IMR-90 (cell line): Measurements from ENCODE around the gene SLC7A6. TPM values are rescaled to one million over a fixed set of nuclear protein-coding genes. Genes with fewer than 3 reads are reported as not detected.

Experiments
- ATAC-seq: fragments of 200-7000 bp; cut with Tn5 transposase; 2 replicates; pipeline ENCODE4 v1.9.1; 2020; ENCODE audit warnings: low read depth, mild to moderate bottlenecking, moderate library complexity
- BruUV-seq: library from RNA; stranded (reverse); fragments of 400-500 nt; replicated peaks from 2 replicates; lab custom pipeline; 2021; lab: Mats Ljungman, UMichigan
- CTCF ChIA-PET: fragments of 300-600 bp; formaldehyde crosslinking; extraction: SDS; loops from one replicate; lab custom pipeline; 2021; ENCODE audit warnings: antibody characterized with exemption; lab: Yijun Ruan, JAX
- POLR2A ChIA-PET: fragments of 300-600 bp; sonication (Branson Sonifier 250); formaldehyde crosslinking; loops from one replicate; lab custom pipeline; 2022; ENCODE audit warnings: antibody characterized with exemption; ENCODE audit not compliant: unreplicated experiment; lab: Charles Lee
- DNase-seq: peaks from one replicate; pipeline ENCODE4 v3.0.0; 2013
- H2AFZ ChIP-seq: replicated peaks from 2 replicates; pipeline ENCODE3; 2013; ENCODE audit warnings: low read length, mild to moderate bottlenecking; ENCODE audit not compliant: poor library complexity
- H2AK5ac ChIP-seq: 2 replicates; pipeline ENCODE4 v1.6.1; 2013; ENCODE audit warnings: low read depth, low read length, inconsistent platforms
- H2AK9ac ChIP-seq: replicated peaks from 2 replicates; pipeline ENCODE3; 2013; ENCODE audit warnings: mild to moderate bottlenecking, low read depth, low read length, moderate library complexity; ENCODE audit not compliant: poor library complexity
- H2BK120ac ChIP-seq: 2 replicates; pipeline ENCODE4 v1.6.1; 2013; ENCODE audit warnings: low read depth, low read length, inconsistent platforms
- H2BK15ac ChIP-seq: 3 replicates; pipeline ENCODE4 v1.6.1; 2013; ENCODE audit warnings: low read depth, low read length, inconsistent platforms
- H2BK20ac ChIP-seq: 2 replicates; pipeline ENCODE4 v1.6.1; 2013; ENCODE audit warnings: low read depth, mild to moderate bottlenecking, inconsistent platforms, low read length, moderate library complexity
- H2BK5ac ChIP-seq: 2 replicates; pipeline ENCODE4 v1.6.1; 2013; ENCODE audit warnings: mild to moderate bottlenecking, low read depth, low read length, inconsistent platforms; ENCODE audit not compliant: poor library complexity, severe bottlenecking
- H3K14ac ChIP-seq: replicated peaks from 2 replicates; pipeline ENCODE4 v1.6.1; 2013; ENCODE audit warnings: low read depth, low read length, inconsistent platforms
- H3K18ac ChIP-seq: 2 replicates; pipeline ENCODE4 v1.6.1; 2013; ENCODE audit warnings: low read depth, low read length, control low read depth
- H3K23ac ChIP-seq: 2 replicates; pipeline ENCODE4 v1.6.1; 2013; ENCODE audit warnings: low read depth, low read length, inconsistent platforms
- H3K27ac ChIP-seq: 2 replicates; pipeline ENCODE4 v1.5.1; 2013; ENCODE audit warnings: mild to moderate bottlenecking, control low read depth, low read length; ENCODE audit not compliant: insufficient read depth
- H3K27me3 ChIP-seq: 2 replicates; pipeline ENCODE4 v1.6.1; 2013; ENCODE audit warnings: low read length; ENCODE audit not compliant: control insufficient read depth, insufficient read depth
- H3K36me3 ChIP-seq: 2 replicates; pipeline ENCODE4 v1.6.1; 2013; ENCODE audit warnings: low read length, mixed read lengths; ENCODE audit not compliant: control insufficient read depth, insufficient read depth
- H3K4ac ChIP-seq: 2 replicates; pipeline ENCODE4 v1.6.1; 2013; ENCODE audit warnings: low read depth, low read length, inconsistent platforms
- H3K4me1 ChIP-seq: 2 replicates; pipeline ENCODE4 v1.6.1; 2013; ENCODE audit warnings: low read length, mixed read lengths; ENCODE audit not compliant: control insufficient read depth, insufficient read depth
- H3K4me2 ChIP-seq: 2 replicates; pipeline ENCODE4 v1.6.1; 2013; ENCODE audit warnings: low read depth, mild to moderate bottlenecking, control low read depth, low read length, moderate library complexity
- H3K4me3 ChIP-seq: 2 replicates; pipeline ENCODE4 v1.5.1; 2013; ENCODE audit warnings: low read depth, mild to moderate bottlenecking, control low read depth, low read length, moderate library complexity; ENCODE audit not compliant: insufficient read depth
- H3K56ac ChIP-seq: 2 replicates; pipeline ENCODE4 v1.6.1; 2013; ENCODE audit warnings: low read length, inconsistent platforms; ENCODE audit not compliant: insufficient read depth; ENCODE audit errors: extremely low read depth
- H3K79me1 ChIP-seq, 2 experiments: 2 replicates each; pipeline ENCODE4 v1.6.1; 2013; ENCODE audit warnings: low read length in 2 of 2, inconsistent platforms in 1 of 2, low read depth in 1 of 2
- H3K9ac ChIP-seq: 2 replicates; pipeline ENCODE4 v1.6.1; 2013; ENCODE audit warnings: low read depth, low read length, control low read depth
- H3K9me1 ChIP-seq: 2 replicates; pipeline ENCODE4 v1.6.1; 2013; ENCODE audit warnings: low read length, inconsistent platforms; ENCODE audit not compliant: insufficient read depth
- H3K9me3 ChIP-seq: 2 replicates; pipeline ENCODE4 v1.6.1; 2013; ENCODE audit warnings: low read length; ENCODE audit not compliant: control insufficient read depth, insufficient read depth
- H4K20me1 ChIP-seq: 2 replicates; pipeline ENCODE4 v1.6.1; 2013; ENCODE audit warnings: low read length, inconsistent platforms; ENCODE audit not compliant: insufficient read depth
- H4K5ac ChIP-seq: 2 replicates; pipeline ENCODE4 v1.6.1; 2013; ENCODE audit warnings: mild to moderate bottlenecking, low read depth, low read length, control low read depth
- H4K8ac ChIP-seq, 2 experiments: 2 replicates each; pipeline ENCODE4 v1.6.1; 2013; ENCODE audit warnings: low read depth in 2 of 2, low read length in 2 of 2, control low read depth in 1 of 2, inconsistent platforms in 1 of 2
- H4K91ac ChIP-seq: 2 replicates; pipeline ENCODE4 v1.6.1; 2013; ENCODE audit warnings: low read depth, low read length, inconsistent platforms; ENCODE audit not compliant: insufficient read depth
- CEBPB ChIP-seq: IDR thresholded peaks from 2 replicates; pipeline ENCODE4 v1.6.1; 2012; ENCODE audit warnings: low read depth, low read length, improper control_type of control experiment
- MXI1 ChIP-seq: IDR thresholded peaks from 2 replicates; pipeline ENCODE4 v1.6.1; 2012; ENCODE audit warnings: low read depth, mild to moderate bottlenecking, low read length, moderate library complexity, borderline replicate concordance
- POLR2A ChIP-seq: IDR thresholded peaks from 2 replicates; pipeline ENCODE4 v1.6.1; 2012; ENCODE audit warnings: mild to moderate bottlenecking, low read depth, low read length
- RAD21 ChIP-seq: IDR thresholded peaks from 2 replicates; pipeline ENCODE4 v1.6.1; 2012; ENCODE audit warnings: low read length, improper control_type of control experiment
- RFX5 ChIP-seq: IDR thresholded peaks from 2 replicates; pipeline ENCODE4 v1.8.0; 2012; ENCODE audit warnings: low read depth, mild to moderate bottlenecking, low read length, moderate library complexity
- WGBS, 2 experiments: methylation state at CpG; one replicate each; pipeline versions ENCODE4 v1.1.5 to v1.1.7; 2013; ENCODE audit warnings: missing lambda C conversion rate in 2 of 2; ENCODE audit not compliant: insufficient read length in 1 of 2; ENCODE audit errors: extremely low coverage in 2 of 2; 5-methylcytosine and 5-hydroxymethylcytosine counted together
- dilution Hi-C: fragments of 300-500 bp; cut with HindIII; formaldehyde crosslinking; loops from one replicate; pipeline ENCODE4 v1.14.3; 2018; ENCODE audit warnings: low sequenced_read_pairs; ENCODE audit not compliant: unreplicated experiment
- in situ Hi-C: fragments of 300-500 bp; cut with MboI; formaldehyde crosslinking; loops from 3 replicates; pipeline ENCODE4 v1.14.3; 2019; ENCODE audit warnings: low sequenced_read_pairs, inconsistent platforms, mixed read lengths
- intact Hi-C: fragments of 100-400 bp; cut with micrococcal nuclease; formaldehyde crosslinking; loops from 2 replicates; pipeline ENCODE4 v1.10.0; 2022
- polyA plus RNA-seq, 3 experiments: library from polyadenylated mRNA; depleted of rRNA; stranded (reverse); fragments of >200 nt; gene quantifications; 2 replicates each; pipeline ENCODE4 v1.2.3, GENCODE V29; 2012; ENCODE audit warnings: low replicate concordance in 1 of 3
- total RNA-seq: library from RNA; depleted of rRNA; stranded (reverse); fragments of >200 nt; gene quantifications from 2 replicates; pipeline ENCODE4 v1.2.3, GENCODE V29; 2012
- TF ChIP-seq, protein P1 (sequence below): fragments of 150-350 bp; IDR thresholded peaks from 2 replicates; pipeline ENCODE4 v1.6.1; 2016; ENCODE audit warnings: low read depth, mild to moderate bottlenecking, low read length, moderate library complexity, borderline replicate concordance
- TF ChIP-seq, protein P2 (sequence below): conservative IDR thresholded peaks from 2 replicates; pipeline ENCODE4 v1.5.1; 2012; ENCODE audit warnings: mild to moderate bottlenecking, low read depth, low read length, improper control_type of control experiment

SLC7A6 gene
- total and polyA plus RNA-seq, 2 of the 4 experiments (the other 2 are of a cell fraction), result 29.4 to 36.1 TPM

DNA sequence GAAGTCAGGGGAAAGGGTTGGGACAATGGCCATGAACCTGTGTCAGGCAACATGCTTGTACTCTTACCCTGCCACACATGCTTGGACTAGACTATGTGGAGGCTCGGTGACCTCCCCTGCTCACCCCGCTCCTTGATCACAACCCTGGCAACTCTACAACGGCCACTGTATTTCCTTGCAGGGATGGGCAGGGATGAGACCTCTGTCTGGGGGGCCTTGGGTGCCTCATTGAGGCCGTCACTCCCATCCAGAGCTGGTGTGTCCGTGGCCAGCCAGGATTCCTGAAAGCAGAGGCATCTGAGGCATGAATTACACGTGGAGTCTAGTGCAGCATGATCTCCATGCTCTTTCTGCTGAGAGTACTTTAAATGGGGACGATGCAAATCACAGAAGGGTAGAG lies 18.2 kb upstream of the SLC7A6 start:
- CTCF ChIA-PET, result no interaction called here

More for the DNA sequence above, 18.2 kb upstream of the SLC7A6 start:
- H4K5ac ChIP-seq, result no peak overlapping the region
- dilution Hi-C loops, result no loop called here
- H2BK5ac ChIP-seq, result no peak overlapping the region
- H3K23ac ChIP-seq, result peak overlapping the region; percentile 70; the same call in 1 of the 2 replicates
- H4K91ac ChIP-seq, result no peak overlapping the region; the same call in 1 of the 2 replicates
- H2AK9ac ChIP-seq, result peak overlapping the region; percentile 96
- no peak overlapping the region for H3K9ac ChIP-seq
- H3K4me3 ChIP-seq, result peak overlapping the region; percentile 86
- 86% methylated on average over 3 of the region's 7 CpGs; no CpG with 5 or more reads in 1 of the 2 experiments for WGBS, 2 experiments
- no peaks in the 10 kb centered on the region for H4K20me1 ChIP-seq
- no peak overlapping the region for H2BK20ac ChIP-seq
- ATAC-seq, result no peak
- no peak overlapping the region for H2BK15ac ChIP-seq
- no peak overlapping the region for H3K18ac ChIP-seq
- no peak overlapping the region for H4K8ac ChIP-seq
- no peak overlapping the region for H3K56ac ChIP-seq
- peaks cover 30 to 49% of the 10 kb centered on the region in 2 experiments for H3K79me1 ChIP-seq
- H3K9me3 ChIP-seq, result no peaks in the 10 kb centered on the region
- H2BK120ac ChIP-seq, result no peak overlapping the region
- in situ Hi-C loops, result no loop called here
- peak overlapping the region; percentile 100 for H2AFZ ChIP-seq
- H3K14ac ChIP-seq, result peak overlapping the region; percentile 74; the same call in 1 of the 2 replicates
- no peak overlapping the region for H3K27ac ChIP-seq
- intact Hi-C loops, result no loop called here
- peaks cover 7% of the 10 kb centered on the region for H3K36me3 ChIP-seq
- DNase-seq, result no peak
- peak overlapping the region; percentile 94 for H3K4me2 ChIP-seq
- peak overlapping the region; percentile 45; the same call in 1 of the 2 replicates for H3K4ac ChIP-seq
- TF ChIP-seq RFX5 (no peak), MXI1 (0 out of 2 replicates have a peak, but pooled peaks have one; percentile 20), POLR2A (no peak), CEBPB (no peak), RAD21 (no peak)
- TF ChIP-seq, protein P1, sequence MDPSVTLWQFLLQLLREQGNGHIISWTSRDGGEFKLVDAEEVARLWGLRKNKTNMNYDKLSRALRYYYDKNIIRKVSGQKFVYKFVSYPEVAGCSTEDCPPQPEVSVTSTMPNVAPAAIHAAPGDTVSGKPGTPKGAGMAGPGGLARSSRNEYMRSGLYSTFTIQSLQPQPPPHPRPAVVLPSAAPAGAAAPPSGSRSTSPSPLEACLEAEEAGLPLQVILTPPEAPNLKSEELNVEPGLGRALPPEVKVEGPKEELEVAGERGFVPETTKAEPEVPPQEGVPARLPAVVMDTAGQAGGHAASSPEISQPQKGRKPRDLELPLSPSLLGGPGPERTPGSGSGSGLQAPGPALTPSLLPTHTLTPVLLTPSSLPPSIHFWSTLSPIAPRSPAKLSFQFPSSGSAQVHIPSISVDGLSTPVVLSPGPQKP, result no peak
- TF ChIP-seq, protein P2, sequence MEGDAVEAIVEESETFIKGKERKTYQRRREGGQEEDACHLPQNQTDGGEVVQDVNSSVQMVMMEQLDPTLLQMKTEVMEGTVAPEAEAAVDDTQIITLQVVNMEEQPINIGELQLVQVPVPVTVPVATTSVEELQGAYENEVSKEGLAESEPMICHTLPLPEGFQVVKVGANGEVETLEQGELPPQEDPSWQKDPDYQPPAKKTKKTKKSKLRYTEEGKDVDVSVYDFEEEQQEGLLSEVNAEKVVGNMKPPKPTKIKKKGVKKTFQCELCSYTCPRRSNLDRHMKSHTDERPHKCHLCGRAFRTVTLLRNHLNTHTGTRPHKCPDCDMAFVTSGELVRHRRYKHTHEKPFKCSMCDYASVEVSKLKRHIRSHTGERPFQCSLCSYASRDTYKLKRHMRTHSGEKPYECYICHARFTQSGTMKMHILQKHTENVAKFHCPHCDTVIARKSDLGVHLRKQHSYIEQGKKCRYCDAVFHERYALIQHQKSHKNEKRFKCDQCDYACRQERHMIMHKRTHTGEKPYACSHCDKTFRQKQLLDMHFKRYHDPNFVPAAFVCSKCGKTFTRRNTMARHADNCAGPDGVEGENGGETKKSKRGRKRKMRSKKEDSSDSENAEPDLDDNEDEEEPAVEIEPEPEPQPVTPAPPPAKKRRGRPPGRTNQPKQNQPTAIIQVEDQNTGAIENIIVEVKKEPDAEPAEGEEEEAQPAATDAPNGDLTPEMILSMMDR, result no peak
- POLR2A ChIA-PET, result no interaction called here
- no peaks in the 10 kb centered on the region for H3K27me3 ChIP-seq
- BruUV-seq, result no TSS peak
- H2AK5ac ChIP-seq, result peak overlapping the region; percentile 88
- peaks cover 27% of the 10 kb centered on the region for H3K9me1 ChIP-seq
- H3K4me1 ChIP-seq, result peaks cover 14% of the 10 kb centered on the region
